Stimulated activated effector memory CD8-positive, alpha-beta T cell treated with anti-CD3 and anti-CD28 coated beads, Interleukin-12 subunit alpha, Interleukin-12 subunit beta, amount 100 ng/mL, for 72 hours (primary cell): Measurements from ENCODE around the gene ATG2A.

Source experiments
- ATAC-seq: fragments of 150-1000 bp; cut with Tn5 transposase; 2 replicates; pipeline ENCODE4 v1.10.0; 2021
- DNase-seq, 2 donors: peaks; one replicate each; pipeline ENCODE4 v3.0.0; 2021 to 2022; ENCODE audit warnings: low spot score in 2 of 2
- H3K27ac Mint-ChIP-seq: one replicate; pipeline ENCODE4 v1.8.0; 2022; ENCODE audit warnings: mild to moderate bottlenecking, mixed read lengths
- H3K36me3 Mint-ChIP-seq: one replicate; pipeline ENCODE4 v1.8.0; 2022; ENCODE audit warnings: mild to moderate bottlenecking, mixed read lengths
- H3K4me1 Mint-ChIP-seq: one replicate; pipeline ENCODE4 v1.8.0; 2022; ENCODE audit warnings: mixed read lengths
- H3K4me3 Mint-ChIP-seq: one replicate; pipeline ENCODE4 v1.8.0; 2022; ENCODE audit warnings: mild to moderate bottlenecking, mixed read lengths
- H3K9me3 Mint-ChIP-seq: one replicate; pipeline ENCODE4 v1.8.0; 2022; ENCODE audit warnings: mixed read lengths

Gene ATG2A

GRCh38 chr11:64864473-64865285, 52.3 kb downstream of the ATG2A start:
- DNase-seq (peak in 1 of 2 donors; percentile 88), ATAC-seq (peak; percentile 75)
- Mint-ChIP-seq H3K27ac (peak overlapping the region; percentile 97), H3K4me3 (peak overlapping the region; percentile 87), H3K36me3 (peaks cover 79% of the 10 kb centered on the region), H3K9me3 (no peaks in the 10 kb centered on the region), H3K4me1 (peaks cover 89% of the 10 kb centered on the region)

- Mint-ChIP-seq H3K9me3 (no peaks in the 10 kb centered on the region), H3K4me1 (peaks cover 89% of the 10 kb centered on the region), H3K4me3 (peak overlapping the region; percentile 87), H3K36me3 (peaks cover 79% of the 10 kb centered on the region), H3K27ac (peak overlapping the region; percentile 97)
- no peak for DNase-seq
- ATAC-seq, result no peak
Observed at GRCh38 chr11:64864135-64864472, 52.9 kb downstream of the ATG2A start.

GRCh38 chr11:64863391-64864060, 53.5 kb downstream of the ATG2A start:
- peak overlapping the region; percentile 97 for H3K27ac Mint-ChIP-seq
- H3K36me3 Mint-ChIP-seq, result peaks cover 79% of the 10 kb centered on the region
- H3K4me3 Mint-ChIP-seq, result peak overlapping the region; percentile 87
- peaks cover 89% of the 10 kb centered on the region for H3K4me1 Mint-ChIP-seq
- H3K9me3 Mint-ChIP-seq, result no peaks in the 10 kb centered on the region
- ATAC-seq (no peak), DNase-seq (no peak)

GRCh38 chr11:64862987-64863390, 54.0 kb downstream of the ATG2A start:
- peak overlapping the region; percentile 87 for H3K4me3 Mint-ChIP-seq
- ATAC-seq (no peak), DNase-seq (no peak)
- H3K9me3 Mint-ChIP-seq, result no peaks in the 10 kb centered on the region
- H3K4me1 Mint-ChIP-seq, result peaks cover 87% of the 10 kb centered on the region
- peaks cover 79% of the 10 kb centered on the region for H3K36me3 Mint-ChIP-seq
- peak overlapping the region; percentile 97 for H3K27ac Mint-ChIP-seq

GRCh38 chr11:64861227-64861975, 55.6 kb downstream of the ATG2A start:
- DNase-seq (no peak), ATAC-seq (no peak)
- Mint-ChIP-seq H3K36me3 (peaks cover 79% of the 10 kb centered on the region), H3K27ac (peak overlapping the region; percentile 97), H3K9me3 (no peaks in the 10 kb centered on the region), H3K4me3 (peak overlapping the region; percentile 87), H3K4me1 (peaks cover 88% of the 10 kb centered on the region)

GRCh38 chr11:64859542-64860414, 57.2 kb downstream of the ATG2A start:
- Mint-ChIP-seq H3K27ac (peak overlapping the region; percentile 97), H3K36me3 (peaks cover 79% of the 10 kb centered on the region), H3K4me1 (peaks cover 88% of the 10 kb centered on the region), H3K9me3 (no peaks in the 10 kb centered on the region), H3K4me3 (peak overlapping the region; percentile 87)
- ATAC-seq, result peak; percentile 83
- DNase-seq, result peak in 1 of 2 donors; percentile 87

- peaks cover 80% of the 10 kb centered on the region for H3K36me3 Mint-ChIP-seq
- ATAC-seq (peak; percentile 67), DNase-seq (peak in 1 of 2 donors; percentile 82)
- peak overlapping the region; percentile 97 for H3K27ac Mint-ChIP-seq
- H3K4me1 Mint-ChIP-seq, result peaks cover 88% of the 10 kb centered on the region
- no peaks in the 10 kb centered on the region for H3K9me3 Mint-ChIP-seq
- H3K4me3 Mint-ChIP-seq, result peak overlapping the region; percentile 87
Observed at GRCh38 chr11:64858467-64859263, 58.3 kb downstream of the ATG2A start.

- Mint-ChIP-seq H3K4me3 (peak overlapping the region; percentile 87), H3K36me3 (peaks cover 89% of the 10 kb centered on the region), H3K27ac (peak overlapping the region; percentile 97), H3K4me1 (peaks cover 88% of the 10 kb centered on the region), H3K9me3 (no peaks in the 10 kb centered on the region)
- DNase-seq (no peak), ATAC-seq (no peak)
Observed at GRCh38 chr11:64857485-64857884, 59.5 kb downstream of the ATG2A start.

- peak overlapping the region; percentile 87 for H3K4me3 Mint-ChIP-seq
- peaks cover 98% of the 10 kb centered on the region for H3K36me3 Mint-ChIP-seq
- ATAC-seq, result peak; percentile 29
- H3K9me3 Mint-ChIP-seq, result no peaks in the 10 kb centered on the region
- peaks cover 89% of the 10 kb centered on the region for H3K4me1 Mint-ChIP-seq
- DNase-seq, result peak in 1 of 2 donors; percentile 78
- peak overlapping the region; percentile 97 for H3K27ac Mint-ChIP-seq
Observed at GRCh38 chr11:64856382-64857227, 60.4 kb downstream of the ATG2A start.

GRCh38 chr11:64855596-64856304, 61.3 kb downstream of the ATG2A start:
- H3K4me3 Mint-ChIP-seq, result peak overlapping the region; percentile 87
- H3K27ac Mint-ChIP-seq, result peak overlapping the region; percentile 97
- ATAC-seq (no peak), DNase-seq (no peak)
- H3K36me3 Mint-ChIP-seq, result peaks cover 100% of the 10 kb centered on the region
- no peaks in the 10 kb centered on the region for H3K9me3 Mint-ChIP-seq
- peaks cover 91% of the 10 kb centered on the region for H3K4me1 Mint-ChIP-seq

- H3K4me3 Mint-ChIP-seq, result peak overlapping the region; percentile 87
- DNase-seq (no peak), ATAC-seq (peak; percentile 11)
Observed at GRCh38 chr11:64854534-64855502, 62.2 kb downstream of the ATG2A start.

GRCh38 chr11:64854157-64854533, 62.9 kb downstream of the ATG2A start:
- ATAC-seq, result no peak
- Mint-ChIP-seq H3K4me3 (peak overlapping the region; percentile 87), H3K36me3 (peaks cover 87% of the 10 kb centered on the region), H3K27ac (peak overlapping the region; percentile 97), H3K4me1 (peaks cover 87% of the 10 kb centered on the region), H3K9me3 (no peaks in the 10 kb centered on the region)
- DNase-seq, result no peak

More at GRCh38 chr11:64854534-64855502, 62.2 kb downstream of the ATG2A start:
- Mint-ChIP-seq H3K36me3 (peaks cover 90% of the 10 kb centered on the region), H3K4me1 (peaks cover 86% of the 10 kb centered on the region), H3K9me3 (no peaks in the 10 kb centered on the region), H3K27ac (peak overlapping the region; percentile 97)
